Activated naive CD4-positive, alpha-beta T cell treated with anti-CD3 and anti-CD28 coated beads, Interleukin-2, amount 10 ng/mL, durations not matched to agents 7 days and 5 days (primary cell): ENCODE measurements around the gene PRRC2B.
"Not testable (repeated sequence)": the region's sequence is repeated elsewhere in the genome, so short reads cannot be mapped to it uniquely, and the experiment has no call there.

Experiments used
- CTCF ChIA-PET: fragments of 350-600 bp; sonication (Branson Sonifier 250); formaldehyde crosslinking; loops from one replicate; lab custom pipeline; 2021; ENCODE audit warnings: antibody characterized with exemption; lab: Charles Lee
- DNase-seq: peaks from one replicate; pipeline ENCODE4 v3.0.0-alpha.2; 2020
- H3K27ac Mint-ChIP-seq: one replicate; pipeline ENCODE4 v1.8.0; 2021; ENCODE audit warnings: mild to moderate bottlenecking, moderate library complexity, mixed read lengths
- H3K27me3 Mint-ChIP-seq: one replicate; pipeline ENCODE4 v1.8.0; 2021; ENCODE audit warnings: mild to moderate bottlenecking, mixed read lengths
- H3K36me3 Mint-ChIP-seq: one replicate; pipeline ENCODE4 v1.8.0; 2021; ENCODE audit warnings: mixed read lengths
- H3K4me1 Mint-ChIP-seq: one replicate; pipeline ENCODE4 v1.8.0; 2021; ENCODE audit warnings: mixed read lengths
- H3K4me3 Mint-ChIP-seq: one replicate; pipeline ENCODE4 v1.8.0; 2021; ENCODE audit warnings: mild to moderate bottlenecking, moderate library complexity, mixed read lengths
- H3K9me3 Mint-ChIP-seq: one replicate; pipeline ENCODE4 v1.8.0; 2021; ENCODE audit warnings: mixed read lengths

The PRRC2B gene

DNA sequence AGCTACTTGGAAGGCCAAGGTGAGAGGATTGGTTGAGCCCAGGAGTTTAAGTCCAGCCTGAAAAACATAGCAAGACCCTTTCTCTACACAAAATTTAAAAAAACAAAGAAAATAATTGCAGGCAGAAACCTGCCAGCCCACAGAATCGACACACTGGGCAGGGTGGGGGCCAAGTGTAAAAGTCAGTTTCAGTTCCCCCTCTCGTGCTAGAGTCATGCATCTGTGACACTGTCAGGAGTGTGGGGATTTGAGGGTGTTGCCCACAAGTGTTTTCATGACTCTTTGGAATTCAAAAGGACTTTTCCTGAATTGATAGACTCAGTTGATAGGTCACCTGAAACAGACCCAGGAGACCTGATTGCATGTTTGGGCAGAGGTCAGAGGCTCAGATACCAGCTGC lies 47.6 kb downstream of the PRRC2B start:
- CTCF ChIA-PET = interaction anchor here (0.8 to 1.1 kb wide), 2 partner anchors 9 to 35 kb away, joined by 3 to 6 read pairs; no protein-coding TSS in a partner anchor
- Mint-ChIP-seq H3K27ac (no peak overlapping the region), H3K27me3 (no peaks in the 10 kb centered on the region), H3K4me1 (peaks cover 17% of the 10 kb centered on the region), H3K4me3 (no peak overlapping the region), H3K36me3 (peaks cover 73% of the 10 kb centered on the region), H3K9me3 (no peaks in the 10 kb centered on the region)
- DNase-seq = no peak

DNA sequence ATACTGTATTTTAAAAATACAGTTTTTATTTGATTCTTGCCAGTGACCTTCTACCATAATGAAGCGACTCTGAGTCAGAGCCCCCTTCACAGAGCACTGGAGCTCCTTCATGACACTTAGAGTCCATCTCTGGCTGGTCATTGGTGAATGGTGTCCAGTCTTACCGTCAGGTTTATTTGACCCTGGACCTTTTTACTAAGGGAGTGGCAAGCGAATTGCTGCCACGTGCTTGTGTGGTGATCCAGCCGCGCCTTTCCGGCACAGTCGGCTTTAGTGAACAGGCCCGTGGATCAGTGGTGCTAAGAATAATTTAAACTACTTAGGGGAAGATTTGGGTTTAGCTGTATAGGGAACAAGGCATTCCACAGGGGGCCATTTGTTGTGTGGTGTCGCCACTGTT lies 48.5 kb downstream of the PRRC2B start:
- DNase-seq = no peak
- no peak overlapping the region for H3K27ac Mint-ChIP-seq
- H3K4me1 Mint-ChIP-seq = peaks cover 17% of the 10 kb centered on the region
- CTCF ChIA-PET = interaction anchor here (0.8 kb wide), 1 partner anchor 36 kb away, joined by 3 read pairs; no protein-coding TSS in a partner anchor
- H3K27me3 Mint-ChIP-seq = no peaks in the 10 kb centered on the region
- peaks cover 73% of the 10 kb centered on the region for H3K36me3 Mint-ChIP-seq
- H3K4me3 Mint-ChIP-seq = no peak overlapping the region
- no peaks in the 10 kb centered on the region for H3K9me3 Mint-ChIP-seq

DNA sequence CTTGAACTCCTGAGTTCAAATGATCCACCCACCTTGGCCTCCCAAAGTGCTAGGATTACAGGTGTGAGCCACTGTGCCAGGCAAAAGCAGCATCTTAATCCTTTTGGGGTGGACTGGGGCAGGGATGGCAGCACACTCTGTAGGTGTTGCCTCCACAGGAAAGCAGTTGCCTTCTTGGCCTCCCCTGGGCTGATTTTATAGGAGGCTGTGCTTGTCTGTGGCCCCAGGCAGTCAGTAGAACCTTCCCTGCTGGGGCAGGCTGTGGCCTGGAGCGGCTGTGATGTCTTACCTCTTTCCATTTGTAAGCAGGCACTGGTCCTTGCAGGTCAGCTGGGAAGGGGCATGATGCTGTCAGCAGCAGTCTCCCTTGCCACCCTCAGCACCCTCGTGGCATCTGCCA lies 49.8 kb downstream of the PRRC2B start:
- Mint-ChIP-seq H3K9me3 (no peaks in the 10 kb centered on the region), H3K4me3 (no peak overlapping the region), H3K27ac (no peak overlapping the region), H3K36me3 (peaks cover 70% of the 10 kb centered on the region), H3K27me3 (no peaks in the 10 kb centered on the region), H3K4me1 (peaks cover 15% of the 10 kb centered on the region)
- CTCF ChIA-PET = no interaction called here
- no peak for DNase-seq

DNA sequence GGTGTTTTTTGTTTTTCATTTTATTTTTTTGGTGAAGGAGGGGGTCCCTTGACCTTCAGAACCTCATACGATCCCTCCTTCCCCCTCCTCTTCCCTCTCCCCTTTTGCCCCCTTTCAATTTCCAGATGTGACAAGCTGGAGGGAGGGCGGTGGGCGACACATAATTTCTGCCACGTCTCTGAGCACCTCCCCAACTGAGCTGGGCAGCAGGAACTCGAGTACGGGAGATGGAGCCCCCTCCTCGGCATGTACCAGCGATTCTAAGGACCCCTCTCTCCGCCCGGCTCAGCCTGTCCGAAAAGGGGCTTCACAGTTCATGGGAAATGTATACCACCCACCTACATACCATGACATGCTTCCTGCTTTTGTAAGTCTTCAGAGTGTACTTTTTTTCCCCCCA lies 52.4 kb downstream of the PRRC2B start:
- DNase-seq = no peak
- Mint-ChIP-seq H3K4me3 (no peak overlapping the region), H3K9me3 (no peaks in the 10 kb centered on the region), H3K27ac (no peak overlapping the region), H3K36me3 (peaks cover 66% of the 10 kb centered on the region), H3K27me3 (no peaks in the 10 kb centered on the region), H3K4me1 (peaks cover under 1% of the 10 kb centered on the region)
- CTCF ChIA-PET = no interaction called here

DNA sequence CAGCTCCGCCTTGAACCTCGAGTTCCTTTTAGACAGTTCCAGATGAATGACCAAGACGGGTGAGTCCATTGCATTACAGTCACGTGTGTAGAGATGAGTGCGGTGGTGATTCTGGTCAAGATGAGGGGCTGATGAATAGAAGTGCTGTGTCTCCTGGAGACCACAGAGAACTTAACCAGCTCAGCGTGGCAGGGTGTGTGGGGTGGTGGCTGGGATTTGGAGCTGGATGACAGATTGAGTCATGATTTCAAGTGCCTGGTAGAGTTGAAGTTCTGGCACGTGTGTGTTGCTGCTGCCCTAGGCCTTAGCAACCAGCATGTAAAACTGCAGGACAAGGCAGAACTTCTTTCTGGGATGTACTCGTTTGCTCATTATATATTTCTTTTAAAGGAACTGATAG lies 53.3 kb downstream of the PRRC2B start:
- Mint-ChIP-seq H3K4me1 (peaks cover 5% of the 10 kb centered on the region), H3K27ac (peak overlapping the region; percentile 38), H3K4me3 (no peak overlapping the region), H3K9me3 (no peaks in the 10 kb centered on the region), H3K27me3 (no peaks in the 10 kb centered on the region), H3K36me3 (peaks cover 69% of the 10 kb centered on the region)
- no peak for DNase-seq
- CTCF ChIA-PET = interaction anchor here (1.0 to 1.8 kb wide), 2 partner anchors 29 to 98 kb away, joined by 3 to 4 read pairs; no protein-coding TSS in a partner anchor

DNA sequence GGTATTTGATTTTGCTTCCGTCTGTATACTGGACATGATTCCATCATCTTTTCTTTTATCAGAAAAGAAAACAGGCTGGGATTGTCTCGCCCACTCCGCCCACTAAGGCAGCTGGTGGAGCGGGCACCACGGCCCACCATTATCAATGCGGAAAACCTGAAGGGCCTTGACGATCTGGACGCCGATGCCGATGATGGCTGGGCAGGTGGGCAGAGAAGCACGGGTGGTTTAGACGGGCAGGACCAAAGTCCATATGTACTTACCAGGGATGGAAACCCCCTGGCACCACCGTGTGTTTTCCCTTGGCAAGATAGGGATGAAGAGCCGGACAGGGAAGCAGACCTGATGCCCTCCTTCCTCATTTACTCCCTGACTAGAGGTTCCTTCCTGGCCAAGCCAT lies 53.7 kb downstream of the PRRC2B start:
- Mint-ChIP-seq H3K4me3 (no peak overlapping the region), H3K27ac (no peak overlapping the region), H3K4me1 (peaks cover 6% of the 10 kb centered on the region), H3K9me3 (no peaks in the 10 kb centered on the region), H3K36me3 (peaks cover 73% of the 10 kb centered on the region), H3K27me3 (no peaks in the 10 kb centered on the region)
- CTCF ChIA-PET = interaction anchor here (1.0 to 1.8 kb wide), 2 partner anchors 29 to 98 kb away, joined by 3 to 4 read pairs; no protein-coding TSS in a partner anchor
- no peak for DNase-seq

DNA sequence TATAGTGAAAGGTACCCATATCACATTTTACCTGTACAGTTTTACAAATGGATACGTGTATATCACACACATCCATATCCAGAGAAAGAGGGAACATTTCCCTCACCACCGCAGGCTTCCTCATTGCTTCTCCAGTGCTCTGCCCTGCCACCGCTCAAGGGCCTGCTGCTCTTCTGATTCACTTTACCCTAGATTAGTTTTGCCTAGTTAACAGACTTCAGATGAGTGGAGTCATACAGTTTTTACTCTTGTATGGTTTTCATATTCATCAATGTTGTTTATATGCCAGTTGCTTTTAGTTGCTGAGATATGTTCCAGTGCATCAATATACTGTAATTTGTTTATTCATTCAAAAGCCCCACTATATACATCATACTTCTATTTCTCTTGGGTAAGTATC lies 54.9 kb downstream of the PRRC2B start:
- Mint-ChIP-seq H3K36me3 (peaks cover 77% of the 10 kb centered on the region), H3K9me3 (no peaks in the 10 kb centered on the region), H3K4me3 (no peak overlapping the region), H3K27me3 (no peaks in the 10 kb centered on the region), H3K4me1 (peaks cover 10% of the 10 kb centered on the region), H3K27ac (no peak overlapping the region)
- no peak for DNase-seq
- CTCF ChIA-PET = interaction anchor here (1.8 kb wide), 1 partner anchor 30 kb away, joined by 4 read pairs; no protein-coding TSS in a partner anchor

DNA sequence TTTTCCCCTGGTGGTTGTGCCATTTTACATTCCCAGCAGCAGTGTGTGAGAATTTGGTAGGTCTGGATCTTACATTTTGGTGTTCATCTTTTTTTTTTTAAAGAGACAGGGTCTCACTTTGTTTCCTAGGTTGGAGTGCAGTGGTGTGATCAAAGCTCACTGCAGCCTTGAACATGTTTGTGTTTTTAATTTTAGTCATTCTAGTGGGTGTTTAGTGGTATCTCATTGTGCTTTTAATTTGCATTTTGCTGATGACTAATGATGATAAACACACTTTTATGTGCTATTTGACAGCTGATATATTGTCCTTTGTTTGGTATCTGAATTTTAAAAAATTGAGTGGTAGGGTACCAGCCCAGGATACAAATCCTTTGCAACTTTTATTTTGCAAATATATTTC lies 55.4 kb downstream of the PRRC2B start:
- Mint-ChIP-seq H3K36me3 (peaks cover 77% of the 10 kb centered on the region), H3K4me3 (no peak overlapping the region), H3K4me1 (peaks cover 10% of the 10 kb centered on the region), H3K9me3 (no peaks in the 10 kb centered on the region), H3K27me3 (no peaks in the 10 kb centered on the region), H3K27ac (no peak overlapping the region)
- CTCF ChIA-PET = no interaction called here
- no peak for DNase-seq

DNA sequence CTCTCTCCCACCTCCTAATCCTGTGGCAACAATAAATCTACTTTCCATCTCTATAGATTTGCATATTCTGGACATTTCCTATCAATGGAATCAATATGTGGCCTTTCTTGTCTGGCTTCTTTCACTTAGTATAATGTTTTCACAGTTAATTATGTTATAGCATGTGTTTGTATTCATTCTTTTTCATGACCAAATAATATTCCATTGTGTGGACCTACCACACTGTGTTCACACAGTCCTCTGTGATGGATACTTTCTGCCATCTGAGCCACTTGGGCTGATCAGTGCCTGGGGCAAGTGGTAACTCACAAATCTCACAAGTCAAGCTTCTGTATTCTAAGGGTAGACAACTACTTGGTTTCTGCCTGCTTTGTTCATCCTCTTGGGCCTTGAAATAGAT lies 60.1 kb downstream of the PRRC2B start:
- Mint-ChIP-seq H3K9me3 (no peaks in the 10 kb centered on the region), H3K36me3 (peaks cover 69% of the 10 kb centered on the region), H3K4me1 (peaks cover 10% of the 10 kb centered on the region), H3K27me3 (no peaks in the 10 kb centered on the region), H3K27ac (no peak overlapping the region), H3K4me3 (no peak overlapping the region)
- CTCF ChIA-PET = no interaction called here
- DNase-seq = no peak

DNA sequence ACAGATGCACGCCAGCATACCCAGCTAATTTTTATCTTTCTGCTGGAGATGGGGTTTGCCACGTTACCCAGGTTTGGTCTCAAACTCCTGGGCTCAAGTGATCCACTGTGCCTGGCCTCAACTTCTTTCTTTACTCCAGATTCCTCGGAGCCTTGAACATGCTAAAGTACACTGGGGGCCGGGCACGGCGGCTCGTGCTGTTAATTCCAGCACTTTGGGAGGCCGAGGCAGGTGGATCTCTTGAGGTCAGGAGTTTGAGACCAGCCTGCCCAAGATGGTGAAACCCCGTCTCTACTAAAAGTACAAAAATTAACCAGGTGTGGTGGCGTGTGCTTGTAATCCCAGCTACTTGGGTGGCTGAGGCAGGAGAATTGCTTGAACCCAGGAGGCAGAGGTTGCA lies 61.8 kb downstream of the PRRC2B start:
- H3K27me3 Mint-ChIP-seq, DNase-seq, H3K4me3 Mint-ChIP-seq, H3K27ac Mint-ChIP-seq, H3K4me1 Mint-ChIP-seq, CTCF ChIA-PET, H3K9me3 Mint-ChIP-seq: not testable (repeated sequence)
- peaks cover 71% of the 10 kb centered on the region for H3K36me3 Mint-ChIP-seq

DNA sequence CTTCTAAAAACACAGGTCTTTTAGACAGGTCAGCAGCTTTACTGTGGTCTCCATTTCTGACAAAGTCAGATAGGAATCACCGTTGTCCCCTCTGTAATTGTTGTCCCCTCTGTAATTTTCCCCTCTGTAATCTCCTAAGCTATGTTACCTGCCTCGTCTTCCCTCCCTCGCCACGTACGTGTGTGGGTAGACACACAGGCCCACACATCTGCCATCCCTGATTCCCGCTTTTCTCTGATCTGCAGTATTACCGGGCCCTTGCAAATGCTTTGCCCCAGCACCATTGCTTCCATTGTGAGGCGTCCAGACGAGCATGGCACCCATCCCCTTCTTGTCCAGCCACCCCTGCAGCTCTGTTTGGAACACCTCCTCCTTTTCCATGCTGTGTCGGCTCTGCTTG lies 63.9 kb downstream of the PRRC2B start:
- Mint-ChIP-seq H3K4me1 (peaks cover 2% of the 10 kb centered on the region), H3K4me3 (no peak overlapping the region), H3K9me3 (no peaks in the 10 kb centered on the region), H3K36me3 (peaks cover 65% of the 10 kb centered on the region), H3K27ac (no peak overlapping the region), H3K27me3 (no peaks in the 10 kb centered on the region)
- DNase-seq = no peak
- CTCF ChIA-PET = interaction anchor here (2.2 kb wide), 1 partner anchor 22 kb away, joined by 5 read pairs; no protein-coding TSS in a partner anchor

DNA sequence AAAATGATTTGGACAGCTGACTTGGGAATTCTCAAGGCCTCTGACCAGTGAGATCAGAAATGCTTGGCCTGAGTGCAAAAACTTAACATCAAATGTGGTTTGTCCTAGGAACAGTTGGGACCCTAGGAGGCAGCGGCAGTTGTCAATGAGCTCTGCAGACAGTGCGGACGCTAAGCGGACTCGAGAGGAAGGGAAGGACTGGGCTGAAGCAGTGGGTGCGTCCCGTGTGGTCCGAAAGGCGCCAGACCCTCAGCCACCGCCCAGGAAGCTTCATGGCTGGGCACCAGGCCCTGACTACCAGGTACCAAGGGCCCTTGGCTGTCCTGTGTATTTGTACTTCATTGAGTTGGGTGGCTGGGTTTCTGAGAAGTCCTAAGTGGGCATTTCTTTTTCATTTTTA lies 65.2 kb downstream of the PRRC2B start:
- Mint-ChIP-seq H3K36me3 (peaks cover 65% of the 10 kb centered on the region), H3K27me3 (no peaks in the 10 kb centered on the region), H3K4me3 (no peak overlapping the region), H3K4me1 (no peaks in the 10 kb centered on the region), H3K27ac (no peak overlapping the region), H3K9me3 (no peaks in the 10 kb centered on the region)
- CTCF ChIA-PET = no interaction called here
- no peak for DNase-seq

DNA sequence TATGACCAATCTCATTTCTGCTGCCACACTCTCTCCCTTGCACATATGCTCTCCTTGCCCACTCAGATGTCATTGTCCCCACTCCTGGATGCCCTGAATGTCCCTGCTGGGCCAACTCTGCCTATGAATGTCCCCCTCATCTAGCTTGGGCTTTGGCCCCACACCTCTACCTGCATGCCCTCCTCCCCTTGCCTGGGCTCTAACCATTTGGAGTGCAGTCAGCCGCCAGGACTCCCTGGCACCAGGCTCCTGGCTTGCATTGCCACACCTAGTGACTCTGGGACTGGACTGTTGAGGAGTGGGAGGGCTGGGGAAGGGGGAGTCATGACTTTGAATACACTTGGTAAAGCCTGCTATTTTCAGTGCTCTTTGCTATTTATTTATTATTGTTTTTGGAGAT lies 67.3 kb downstream of the PRRC2B start:
- H3K9me3 Mint-ChIP-seq = no peaks in the 10 kb centered on the region
- no peaks in the 10 kb centered on the region for H3K4me1 Mint-ChIP-seq
- H3K27ac Mint-ChIP-seq = no peak overlapping the region
- CTCF ChIA-PET = no interaction called here
- no peak for DNase-seq
- peaks cover 72% of the 10 kb centered on the region for H3K36me3 Mint-ChIP-seq
- no peaks in the 10 kb centered on the region for H3K27me3 Mint-ChIP-seq
- no peak overlapping the region for H3K4me3 Mint-ChIP-seq

DNA sequence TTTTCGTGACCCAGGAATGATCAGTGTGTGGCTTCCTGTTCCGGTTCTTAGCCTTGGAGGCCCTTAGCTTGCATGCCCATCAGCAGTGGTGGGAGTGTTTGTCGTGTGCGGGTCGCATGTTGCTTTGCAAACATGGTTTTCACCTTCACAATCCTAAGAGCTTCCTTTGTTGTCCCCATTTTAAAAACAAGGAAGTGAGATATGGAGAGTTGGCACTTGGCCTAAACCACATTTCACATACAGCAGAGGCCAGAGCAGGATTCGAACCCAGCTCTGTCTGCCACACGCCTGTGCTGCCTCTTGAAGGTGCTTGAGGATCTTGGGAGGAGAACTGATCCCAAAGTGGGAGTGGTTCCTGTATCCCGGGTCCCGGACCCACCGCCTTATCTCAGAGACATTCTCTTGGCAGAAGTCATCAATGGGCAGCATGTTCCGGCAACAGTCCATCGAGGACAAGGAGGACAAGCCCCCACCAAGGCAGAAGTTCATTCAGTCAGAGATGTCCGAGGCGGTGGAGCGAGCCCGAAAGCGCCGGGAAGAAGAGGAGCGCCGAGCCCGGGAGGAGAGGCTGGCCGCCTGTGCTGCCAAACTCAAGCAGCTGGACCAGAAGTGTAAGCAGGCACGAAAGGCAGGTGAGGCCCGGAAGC lies 70.6 kb downstream of the PRRC2B start:
- Mint-ChIP-seq H3K36me3 (peaks cover 70% of the 10 kb centered on the region), H3K27ac (no peak overlapping the region)
- CTCF ChIA-PET = interaction anchor here (1.0 kb wide), 1 partner anchor 12 kb away, joined by 3 read pairs; no protein-coding TSS in a partner anchor

DNA sequence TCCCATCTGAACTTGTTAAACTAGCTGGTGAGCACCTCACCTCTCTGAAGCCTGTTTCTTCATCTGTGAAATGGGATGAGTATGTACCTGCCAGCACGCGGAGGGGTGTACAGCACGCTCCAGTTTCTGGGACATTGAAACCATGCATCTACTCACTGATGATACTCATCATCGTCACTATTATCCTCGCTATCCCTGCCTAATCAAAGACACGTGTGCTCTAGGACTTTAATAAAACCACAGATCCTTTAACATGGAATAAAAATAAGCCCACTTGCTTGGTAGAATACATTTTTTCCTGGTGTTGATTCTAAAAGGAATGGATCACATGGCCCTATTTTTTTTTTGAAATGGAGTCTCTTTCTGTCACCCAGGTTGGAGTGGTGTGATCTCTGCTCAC lies 71.5 kb downstream of the PRRC2B start:
- Mint-ChIP-seq H3K27ac (no peak overlapping the region), H3K4me1 (no peaks in the 10 kb centered on the region), H3K27me3 (no peaks in the 10 kb centered on the region), H3K9me3 (no peaks in the 10 kb centered on the region), H3K36me3 (peaks cover 70% of the 10 kb centered on the region), H3K4me3 (no peak overlapping the region)
- CTCF ChIA-PET = interaction anchor here (1.0 kb wide), 1 partner anchor 11 kb away, joined by 3 read pairs; no protein-coding TSS in a partner anchor
- DNase-seq = no peak

More for the DNA sequence above, 70.6 kb downstream of the PRRC2B start:
- DNase-seq = no peak
- no peaks in the 10 kb centered on the region for H3K27me3 Mint-ChIP-seq
- no peak overlapping the region for H3K4me3 Mint-ChIP-seq
- no peaks in the 10 kb centered on the region for H3K9me3 Mint-ChIP-seq
- H3K4me1 Mint-ChIP-seq = no peaks in the 10 kb centered on the region
